Body of pancreas (tissue), 4 donors: ENCODE measurements around the gene SMIM5. TPM values are rescaled to one million over a fixed set of nuclear protein-coding genes. Genes with fewer than 3 reads are reported as not detected.

Source experiments
- ATAC-seq: fragments of 150-250 bp; one replicate; pipeline ENCODE4 v1.9.1; 2016
- DNase-seq, 4 donors: peaks; one replicate each; pipeline ENCODE4 v3.0.0-alpha.2; 2019
- H3K27ac ChIP-seq, 4 donors: fragments of 200-600 bp; sonication (generic); 1 replicate in 3 of 4; 2 replicates in 1 of 4; pipeline versions ENCODE4 v1.5.1 to v1.6.1; 2016 to 2019; ENCODE audit warnings: mild to moderate bottlenecking in 1 of 4, mixed read lengths in 1 of 4, moderate library complexity in 1 of 4
- H3K27me3 ChIP-seq, 2 donors: fragments of 200-600 bp; sonication (generic); one replicate each; pipeline ENCODE4 v1.6.0; 2016; ENCODE audit warnings: mild to moderate bottlenecking in 1 of 2
- H3K36me3 ChIP-seq, 2 donors: fragments of 200-600 bp; sonication (generic); replicated peaks in 1 of 2; 2 replicates each; pipeline ENCODE4 v1.5.1; 2016; ENCODE audit warnings: low read depth in 2 of 2; ENCODE audit not compliant: insufficient read depth in 1 of 2
- H3K4me1 ChIP-seq: fragments of 200-600 bp; sonication (generic); one replicate; pipeline ENCODE4 v1.6.0; 2016
- H3K4me3 ChIP-seq, 2 donors: fragments of 200-600 bp; sonication (generic); 1 replicate in 1 of 2; 2 replicates in 1 of 2; pipeline ENCODE4 v1.5.1; 2016 to 2019
- H3K9me3 ChIP-seq, 3 donors: fragments of 200-600 bp; sonication (generic); 1 replicate in 2 of 3; 2 replicates in 1 of 3; pipeline ENCODE4 v1.5.1; 2016
- CTCF ChIP-seq, 7 experiments: fragments of 450-650 bp in 4 of 7; fragments of 200-600 bp in 3 of 7; sonication (generic) in 3 of 7; IDR thresholded peaks; one replicate each; pipeline ENCODE4 v1.5.1; 2016 to 2019; ENCODE audit warnings: antibody characterized with exemption in 7 of 7
- POLR2A ChIP-seq, 3 donors: fragments of 450-650 bp; IDR thresholded peaks; one replicate each; pipeline ENCODE4 v1.6.1; 2016; ENCODE audit warnings: antibody characterized with exemption in 3 of 3, mild to moderate bottlenecking in 2 of 3
- WGBS, 2 donors: methylation state at CpG; one replicate each; pipeline ENCODE4 v1.1.5; 2017; 5-methylcytosine and 5-hydroxymethylcytosine counted together
- intact Hi-C: fragments of 100-400 bp; cut with DNase I; formaldehyde crosslinking; loops from one replicate; pipeline ENCODE4 v1.15.1; 2023
- total RNA-seq, 2 donors: library from RNA; depleted of rRNA; stranded (reverse); fragments of >200 nt; gene quantifications; one replicate each; pipeline ENCODE4 v1.1.0, GENCODE V29; 2016

The SMIM5 gene
- total RNA-seq, 2 donors from 2014 or later: 3.3 to 5.2 TPM

GRCh38 chr17:75630071-75630917 lies 2.9 kb upstream of the SMIM5 start:
- no peak for DNase-seq
- intact Hi-C loops: no loop called here
- WGBS, 2 donors: 83 to 100% methylated on average over 1 to 23 of the region's 26 CpGs
- no peak for ATAC-seq
- peaks cover 25% of the 10 kb centered on the region for H3K4me1 ChIP-seq
- H3K9me3 ChIP-seq: no peaks in the 10 kb centered on the region
- no peaks in the 10 kb centered on the region for H3K36me3 ChIP-seq
- no peaks in the 10 kb centered on the region for H3K27me3 ChIP-seq
- no peak for TF ChIP-seq POLR2A (IDR thresholded peaks at IDR 0.05)
- no peak overlapping the region for H3K27ac ChIP-seq
- H3K4me3 ChIP-seq: no peak overlapping the region

- Histone ChIP-seq H3K27ac (no peak overlapping the region), H3K4me3 (no peak overlapping the region), H3K4me1 (peaks cover 25% of the 10 kb centered on the region), H3K27me3 (no peaks in the 10 kb centered on the region), H3K36me3 (no peaks in the 10 kb centered on the region), H3K9me3 (no peaks in the 10 kb centered on the region)
- 84 to 92% methylated on average over 8 to 27 of the region's 27 CpGs for WGBS, 2 donors
- DNase-seq: no peak
- intact Hi-C loops: no loop called here
- ATAC-seq: no peak
- TF ChIP-seq CTCF (IDR thresholded peaks at IDR 0.05) (no peak), POLR2A (IDR thresholded peaks at IDR 0.05) (no peak)
These were observed 1.9 kb upstream of the SMIM5 start for GRCh38 chr17:75631353-75631752.

- no peak overlapping the region for H3K4me3 ChIP-seq
- H3K27ac ChIP-seq: peak overlapping the region in 2 of 4 donors; percentile 70 to 78
- 63 to 68% methylated on average over 8 to 12 of the region's 12 CpGs for WGBS, 2 donors
- H3K4me1 ChIP-seq: peaks cover 25% of the 10 kb centered on the region
- intact Hi-C loops: loop anchor here (2.0 kb wide), 1 partner anchor 116 kb away; no protein-coding TSS in a partner anchor
- DNase-seq: no peak
- TF ChIP-seq CTCF (IDR thresholded peaks at IDR 0.05) (no peak), POLR2A (IDR thresholded peaks at IDR 0.05) (no peak)
- H3K9me3 ChIP-seq: no peaks in the 10 kb centered on the region
- H3K27me3 ChIP-seq: no peaks in the 10 kb centered on the region
- no peaks in the 10 kb centered on the region for H3K36me3 ChIP-seq
- no peak for ATAC-seq
These were observed 806 bp upstream of the SMIM5 start for GRCh38 chr17:75632428-75632827.

- DNase-seq (peak; percentile 95 to 97 (median 95)), ATAC-seq (peak; percentile 91)
- Histone ChIP-seq H3K9me3 (no peaks in the 10 kb centered on the region), H3K27ac (peak overlapping the region; percentile 52 to 78 (median 72)), H3K27me3 (no peaks in the 10 kb centered on the region), H3K4me3 (no peak overlapping the region), H3K4me1 (peaks cover 25% of the 10 kb centered on the region), H3K36me3 (no peaks in the 10 kb centered on the region)
- no peak for TF ChIP-seq POLR2A (IDR thresholded peaks at IDR 0.05)
- TF ChIP-seq CTCF (IDR thresholded peaks at IDR 0.05): peak; percentile 35 to 82 (median 66)
- WGBS, 2 donors: 2 to 14% methylated on average over 13 to 27 of the region's 27 CpGs
- intact Hi-C loops: loop anchor here (2.0 kb wide), 1 partner anchor 115 kb away; no protein-coding TSS in a partner anchor
These were observed 497 bp downstream of the SMIM5 start for GRCh38 chr17:75633486-75634375.

GRCh38 chr17:75634376-75634740 lies 1.1 kb downstream of the SMIM5 start:
- DNase-seq: no peak
- intact Hi-C loops: no loop called here

More at GRCh38 chr17:75634376-75634740, 1.1 kb downstream of the SMIM5 start:
- WGBS, 2 donors: 79 to 89% methylated on average over 3 to 9 of the region's 9 CpGs
- TF ChIP-seq CTCF (IDR thresholded peaks at IDR 0.05): no peak
- no peak for TF ChIP-seq POLR2A (IDR thresholded peaks at IDR 0.05)
- Histone ChIP-seq H3K27ac (peak overlapping the region in 3 of 4 donors; percentile 70 to 78 (median 75)), H3K4me3 (no peak overlapping the region), H3K36me3 (no peaks in the 10 kb centered on the region), H3K9me3 (no peaks in the 10 kb centered on the region), H3K27me3 (no peaks in the 10 kb centered on the region), H3K4me1 (peaks cover 25% of the 10 kb centered on the region)
- ATAC-seq: no peak
